IMR-90 (cell line): ENCODE results near the gene TLK2. TPM values are rescaled to one million over a fixed set of nuclear protein-coding genes. Genes with fewer than 3 reads are reported as not detected.

Experiments
- ATAC-seq: fragments of 200-7000 bp; cut with Tn5 transposase; 2 replicates; pipeline ENCODE4 v1.9.1; 2020; ENCODE audit warnings: low read depth, mild to moderate bottlenecking, moderate library complexity
- BruUV-seq: library from RNA; stranded (reverse); fragments of 400-500 nt; replicated peaks from 2 replicates; lab custom pipeline; 2021; lab: Mats Ljungman, UMichigan
- CTCF ChIA-PET: fragments of 300-600 bp; formaldehyde crosslinking; extraction: SDS; loops from one replicate; lab custom pipeline; 2021; ENCODE audit warnings: antibody characterized with exemption; lab: Yijun Ruan, JAX
- POLR2A ChIA-PET: fragments of 300-600 bp; sonication (Branson Sonifier 250); formaldehyde crosslinking; loops from one replicate; lab custom pipeline; 2022; ENCODE audit warnings: antibody characterized with exemption; ENCODE audit not compliant: unreplicated experiment; lab: Charles Lee
- DNase-seq: peaks from one replicate; pipeline ENCODE4 v3.0.0; 2013
- H2AFZ ChIP-seq: replicated peaks from 2 replicates; pipeline ENCODE3; 2013; ENCODE audit warnings: low read length, mild to moderate bottlenecking; ENCODE audit not compliant: poor library complexity
- H2AK5ac ChIP-seq: 2 replicates; pipeline ENCODE4 v1.6.1; 2013; ENCODE audit warnings: low read depth, low read length, inconsistent platforms
- H2AK9ac ChIP-seq: replicated peaks from 2 replicates; pipeline ENCODE3; 2013; ENCODE audit warnings: mild to moderate bottlenecking, low read depth, low read length, moderate library complexity; ENCODE audit not compliant: poor library complexity
- H2BK120ac ChIP-seq: 2 replicates; pipeline ENCODE4 v1.6.1; 2013; ENCODE audit warnings: low read depth, low read length, inconsistent platforms
- H2BK15ac ChIP-seq: 3 replicates; pipeline ENCODE4 v1.6.1; 2013; ENCODE audit warnings: low read depth, low read length, inconsistent platforms
- H2BK20ac ChIP-seq: 2 replicates; pipeline ENCODE4 v1.6.1; 2013; ENCODE audit warnings: low read depth, mild to moderate bottlenecking, inconsistent platforms, low read length, moderate library complexity
- H2BK5ac ChIP-seq: 2 replicates; pipeline ENCODE4 v1.6.1; 2013; ENCODE audit warnings: mild to moderate bottlenecking, low read depth, low read length, inconsistent platforms; ENCODE audit not compliant: poor library complexity, severe bottlenecking
- H3K14ac ChIP-seq: replicated peaks from 2 replicates; pipeline ENCODE4 v1.6.1; 2013; ENCODE audit warnings: low read depth, low read length, inconsistent platforms
- H3K18ac ChIP-seq: 2 replicates; pipeline ENCODE4 v1.6.1; 2013; ENCODE audit warnings: low read depth, low read length, control low read depth
- H3K23ac ChIP-seq: 2 replicates; pipeline ENCODE4 v1.6.1; 2013; ENCODE audit warnings: low read depth, low read length, inconsistent platforms
- H3K27ac ChIP-seq: 2 replicates; pipeline ENCODE4 v1.5.1; 2013; ENCODE audit warnings: mild to moderate bottlenecking, control low read depth, low read length; ENCODE audit not compliant: insufficient read depth
- H3K27me3 ChIP-seq: 2 replicates; pipeline ENCODE4 v1.6.1; 2013; ENCODE audit warnings: low read length; ENCODE audit not compliant: control insufficient read depth, insufficient read depth
- H3K36me3 ChIP-seq: 2 replicates; pipeline ENCODE4 v1.6.1; 2013; ENCODE audit warnings: low read length, mixed read lengths; ENCODE audit not compliant: control insufficient read depth, insufficient read depth
- H3K4ac ChIP-seq: 2 replicates; pipeline ENCODE4 v1.6.1; 2013; ENCODE audit warnings: low read depth, low read length, inconsistent platforms
- H3K4me1 ChIP-seq: 2 replicates; pipeline ENCODE4 v1.6.1; 2013; ENCODE audit warnings: low read length, mixed read lengths; ENCODE audit not compliant: control insufficient read depth, insufficient read depth
- H3K4me2 ChIP-seq: 2 replicates; pipeline ENCODE4 v1.6.1; 2013; ENCODE audit warnings: low read depth, mild to moderate bottlenecking, control low read depth, low read length, moderate library complexity
- H3K4me3 ChIP-seq: 2 replicates; pipeline ENCODE4 v1.5.1; 2013; ENCODE audit warnings: low read depth, mild to moderate bottlenecking, control low read depth, low read length, moderate library complexity; ENCODE audit not compliant: insufficient read depth
- H3K56ac ChIP-seq: 2 replicates; pipeline ENCODE4 v1.6.1; 2013; ENCODE audit warnings: low read length, inconsistent platforms; ENCODE audit not compliant: insufficient read depth; ENCODE audit errors: extremely low read depth
- H3K79me1 ChIP-seq, 2 experiments: 2 replicates each; pipeline ENCODE4 v1.6.1; 2013; ENCODE audit warnings: low read length in 2 of 2, inconsistent platforms in 1 of 2, low read depth in 1 of 2
- H3K9ac ChIP-seq: 2 replicates; pipeline ENCODE4 v1.6.1; 2013; ENCODE audit warnings: low read depth, low read length, control low read depth
- H3K9me1 ChIP-seq: 2 replicates; pipeline ENCODE4 v1.6.1; 2013; ENCODE audit warnings: low read length, inconsistent platforms; ENCODE audit not compliant: insufficient read depth
- H3K9me3 ChIP-seq: 2 replicates; pipeline ENCODE4 v1.6.1; 2013; ENCODE audit warnings: low read length; ENCODE audit not compliant: control insufficient read depth, insufficient read depth
- H4K20me1 ChIP-seq: 2 replicates; pipeline ENCODE4 v1.6.1; 2013; ENCODE audit warnings: low read length, inconsistent platforms; ENCODE audit not compliant: insufficient read depth
- H4K5ac ChIP-seq: 2 replicates; pipeline ENCODE4 v1.6.1; 2013; ENCODE audit warnings: mild to moderate bottlenecking, low read depth, low read length, control low read depth
- H4K8ac ChIP-seq, 2 experiments: 2 replicates each; pipeline ENCODE4 v1.6.1; 2013; ENCODE audit warnings: low read depth in 2 of 2, low read length in 2 of 2, control low read depth in 1 of 2, inconsistent platforms in 1 of 2
- H4K91ac ChIP-seq: 2 replicates; pipeline ENCODE4 v1.6.1; 2013; ENCODE audit warnings: low read depth, low read length, inconsistent platforms; ENCODE audit not compliant: insufficient read depth
- MAZ ChIP-seq: IDR thresholded peaks from 2 replicates; pipeline ENCODE4 v1.6.1; 2012; ENCODE audit warnings: low read depth, mild to moderate bottlenecking, low read length, improper control_type of control experiment, moderate library complexity, borderline replicate concordance
- MXI1 ChIP-seq: IDR thresholded peaks from 2 replicates; pipeline ENCODE4 v1.6.1; 2012; ENCODE audit warnings: low read depth, mild to moderate bottlenecking, low read length, moderate library complexity, borderline replicate concordance
- POLR2A ChIP-seq: IDR thresholded peaks from 2 replicates; pipeline ENCODE4 v1.6.1; 2012; ENCODE audit warnings: mild to moderate bottlenecking, low read depth, low read length
- RAD21 ChIP-seq: IDR thresholded peaks from 2 replicates; pipeline ENCODE4 v1.6.1; 2012; ENCODE audit warnings: low read length, improper control_type of control experiment
- RCOR1 ChIP-seq: IDR thresholded peaks from 2 replicates; pipeline ENCODE4 v1.6.1; 2012; ENCODE audit warnings: mild to moderate bottlenecking, low read length, improper control_type of control experiment; ENCODE audit not compliant: insufficient replicate concordance
- SMC3 ChIP-seq: fragments of 150-350 bp; IDR thresholded peaks from 2 replicates; pipeline ENCODE4 v1.6.1; 2016; ENCODE audit warnings: low read depth, mild to moderate bottlenecking, antibody characterized with exemption, low read length, moderate library complexity
- WGBS, 2 experiments: methylation state at CpG; one replicate each; pipeline versions ENCODE4 v1.1.5 to v1.1.7; 2013; ENCODE audit warnings: missing lambda C conversion rate in 2 of 2; ENCODE audit not compliant: insufficient read length in 1 of 2; ENCODE audit errors: extremely low coverage in 2 of 2; 5-methylcytosine and 5-hydroxymethylcytosine counted together
- dilution Hi-C: fragments of 300-500 bp; cut with HindIII; formaldehyde crosslinking; loops from one replicate; pipeline ENCODE4 v1.14.3; 2018; ENCODE audit warnings: low sequenced_read_pairs; ENCODE audit not compliant: unreplicated experiment
- in situ Hi-C: fragments of 300-500 bp; cut with MboI; formaldehyde crosslinking; loops from 3 replicates; pipeline ENCODE4 v1.14.3; 2019; ENCODE audit warnings: low sequenced_read_pairs, inconsistent platforms, mixed read lengths
- intact Hi-C: fragments of 100-400 bp; cut with micrococcal nuclease; formaldehyde crosslinking; loops from 2 replicates; pipeline ENCODE4 v1.10.0; 2022
- polyA plus RNA-seq, 3 experiments: library from polyadenylated mRNA; depleted of rRNA; stranded (reverse); fragments of >200 nt; gene quantifications; 2 replicates each; pipeline ENCODE4 v1.2.3, GENCODE V29; 2012; ENCODE audit warnings: low replicate concordance in 1 of 3
- total RNA-seq: library from RNA; depleted of rRNA; stranded (reverse); fragments of >200 nt; gene quantifications from 2 replicates; pipeline ENCODE4 v1.2.3, GENCODE V29; 2012
- TF ChIP-seq, protein P1 (sequence below): fragments of 150-350 bp; IDR thresholded peaks from 2 replicates; pipeline ENCODE4 v1.6.1; 2017; ENCODE audit warnings: mild to moderate bottlenecking, antibody characterized with exemption, low read length, low read depth

Gene TLK2
- total and polyA plus RNA-seq, 2 of the 4 experiments (the other 2 are of a cell fraction) = 35.7 to 39.4 TPM

DNA sequence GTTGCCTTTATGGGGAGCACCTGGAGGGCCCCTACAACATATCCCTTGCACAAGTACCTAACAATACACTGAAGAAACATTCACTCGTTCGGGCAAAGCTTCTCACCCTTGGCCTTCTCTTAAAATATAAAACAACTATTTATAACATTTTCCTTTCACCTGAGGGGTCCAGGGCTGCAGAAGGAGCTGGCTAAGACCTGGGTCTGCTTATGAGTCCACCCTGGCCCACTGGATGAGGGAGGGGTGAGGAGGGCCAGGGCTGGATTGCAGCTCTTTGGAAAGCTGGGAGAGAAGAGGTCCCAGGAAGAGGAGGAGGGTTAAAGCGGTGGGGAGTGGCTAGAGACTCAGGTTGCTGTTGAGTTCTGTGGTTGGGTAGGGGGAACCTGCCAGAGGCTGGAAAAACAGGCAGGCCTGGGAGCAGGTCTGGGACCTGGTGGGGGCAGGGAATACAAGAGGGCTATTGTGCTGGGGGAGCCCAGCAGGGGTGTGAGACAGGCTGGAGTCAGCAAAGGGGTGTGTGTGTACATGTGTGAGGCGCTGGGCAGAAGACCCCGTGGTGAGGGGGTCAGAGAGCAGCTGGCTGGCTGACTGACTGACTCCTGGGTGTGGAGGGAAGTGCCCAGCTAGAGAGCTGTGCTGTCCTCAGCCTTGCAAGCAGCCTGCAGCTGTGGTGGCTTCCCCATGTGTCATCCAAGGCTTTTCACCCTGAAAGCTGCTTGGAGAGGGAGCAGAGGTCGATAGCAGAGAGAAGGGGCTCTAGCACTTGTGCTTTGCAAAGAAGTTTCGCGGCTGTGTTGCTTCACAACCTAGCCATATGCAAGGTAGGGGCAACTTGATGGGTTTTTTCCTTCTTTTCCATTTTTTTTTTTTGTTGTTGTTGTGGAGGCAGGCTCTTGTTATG lies 138.6 kb downstream of the TLK2 start:
- Histone ChIP-seq H2BK120ac (no peak overlapping the region), H3K9ac (no peak overlapping the region), H4K5ac (no peak overlapping the region), H3K9me1 (peaks cover 20% of the 10 kb centered on the region), H2AK5ac (no peak overlapping the region), H3K4me3 (no peak overlapping the region), H2AK9ac (peak overlapping the region; percentile 60), H3K23ac (peak overlapping the region; percentile 15; the same call in 1 of the 2 replicates), H2BK20ac (no peak overlapping the region), H3K27me3 (no peaks in the 10 kb centered on the region), H4K8ac (no peak overlapping the region), H2BK5ac (no peak overlapping the region), H4K91ac (no peak overlapping the region), H2AFZ (no peak overlapping the region), H3K9me3 (no peaks in the 10 kb centered on the region), H3K4me1 (peaks cover 6% of the 10 kb centered on the region), H3K18ac (no peak overlapping the region), H3K27ac (no peak overlapping the region), H3K79me1 (peaks cover 6 to 41% of the 10 kb centered on the region in 2 experiments; a peak in 3 of 4 replicates), H3K14ac (no peak overlapping the region), H3K36me3 (peaks cover 10% of the 10 kb centered on the region), H3K4ac (0 out of 2 replicates have a peak overlapping the region, but pooled peaks have one; percentile 3), H4K20me1 (no peaks in the 10 kb centered on the region; the same call in none of the 2 replicates), H3K4me2 (no peak overlapping the region), H3K56ac (no peak overlapping the region), H2BK15ac (no peak overlapping the region)
- no TSS peak for BruUV-seq
- TF ChIP-seq, protein P1, sequence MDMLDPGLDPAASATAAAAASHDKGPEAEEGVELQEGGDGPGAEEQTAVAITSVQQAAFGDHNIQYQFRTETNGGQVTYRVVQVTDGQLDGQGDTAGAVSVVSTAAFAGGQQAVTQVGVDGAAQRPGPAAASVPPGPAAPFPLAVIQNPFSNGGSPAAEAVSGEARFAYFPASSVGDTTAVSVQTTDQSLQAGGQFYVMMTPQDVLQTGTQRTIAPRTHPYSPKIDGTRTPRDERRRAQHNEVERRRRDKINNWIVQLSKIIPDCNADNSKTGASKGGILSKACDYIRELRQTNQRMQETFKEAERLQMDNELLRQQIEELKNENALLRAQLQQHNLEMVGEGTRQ = no peak
- no peak for TF ChIP-seq RCOR1
- no peak for TF ChIP-seq MAZ
- TF ChIP-seq RAD21 = no peak
- TF ChIP-seq POLR2A = no peak
- TF ChIP-seq MXI1 = no peak
- no peak for TF ChIP-seq SMC3
- DNase-seq (peak; percentile 56), ATAC-seq (peak; percentile 27; the same call in 1 of the 2 replicates)
- ChIA-PET POLR2A (interaction anchor here (0.5 kb wide), 1 partner anchor 1365 kb away, joined by 4 read pairs; no protein-coding TSS in a partner anchor), CTCF (no interaction called here)
- dilution Hi-C loops (no loop called here), in situ Hi-C loops (no loop called here), intact Hi-C loops (no loop called here)
- 41% methylated on average over 3 of the region's 8 CpGs; no CpG with 5 or more reads in 1 of the 2 experiments for WGBS, 2 experiments
